Neural progenitor cell (in vitro differentiated cells): ENCODE results near the gene DHH. TPM values are rescaled to one million over a fixed set of nuclear protein-coding genes. Genes with fewer than 3 reads are reported as not detected.

ENCODE experiments used
- DNase-seq: peaks from one replicate; pipeline ENCODE4 v3.0.0-alpha.2; 2016; ENCODE audit warnings: low spot score
- H2AFZ ChIP-seq: fragments of 200-600 bp; sonication (generic); replicated peaks from 2 replicates; pipeline ENCODE4 v1.6.1; 2016; ENCODE audit warnings: antibody characterized with exemption
- H3F3A ChIP-seq: fragments of 200-600 bp; sonication (generic); 2 replicates; pipeline ENCODE4 v1.6.1; 2016; ENCODE audit warnings: antibody characterized with exemption, low read depth
- H3K27ac ChIP-seq: fragments of 200-600 bp; sonication (generic); 2 replicates; pipeline ENCODE4 v1.5.1; 2016; ENCODE audit warnings: mild to moderate bottlenecking
- H3K27me3 ChIP-seq: fragments of 200-600 bp; sonication (generic); 2 replicates; pipeline ENCODE4 v1.6.1; 2016; ENCODE audit warnings: mild to moderate bottlenecking, moderate library complexity
- H3K36me3 ChIP-seq: fragments of 200-600 bp; sonication (generic); 2 replicates; pipeline ENCODE4 v1.5.1; 2016
- H3K4me1 ChIP-seq: fragments of 200-600 bp; sonication (generic); 2 replicates; pipeline ENCODE4 v1.6.1; 2016; ENCODE audit warnings: mixed run types
- H3K4me2 ChIP-seq: fragments of 200-600 bp; sonication (generic); 2 replicates; pipeline ENCODE4 v1.6.1; 2016
- H3K4me3 ChIP-seq: fragments of 200-600 bp; sonication (generic); 2 replicates; pipeline ENCODE4 v1.5.1; 2016
- H3K79me2 ChIP-seq: fragments of 200-600 bp; sonication (generic); 2 replicates; pipeline ENCODE4 v1.6.1; 2016; ENCODE audit warnings: low read depth
- H3K9ac ChIP-seq: fragments of 200-600 bp; sonication (generic); 2 replicates; pipeline ENCODE4 v1.6.1; 2016
- H3K9me3 ChIP-seq: fragments of 200-600 bp; sonication (generic); 2 replicates; pipeline ENCODE4 v1.5.1; 2016; ENCODE audit warnings: low read depth
- H4K20me1 ChIP-seq: fragments of 200-600 bp; sonication (generic); 2 replicates; pipeline ENCODE4 v1.6.1; 2016; ENCODE audit warnings: low read depth
- H3K27ac Mint-ChIP-seq: 3 replicates; pipeline ENCODE4 v1.8.0; 2021; ENCODE audit warnings: mixed read lengths
- H3K27me3 Mint-ChIP-seq: 2 replicates; pipeline ENCODE4 v1.8.0; 2022; ENCODE audit warnings: low read depth, mild to moderate bottlenecking, inconsistent platforms, moderate library complexity, mixed read lengths; ENCODE audit not compliant: insufficient read depth
- H3K36me3 Mint-ChIP-seq: 3 replicates; pipeline ENCODE4 v1.8.0; 2021; ENCODE audit warnings: mixed read lengths
- H3K4me1 Mint-ChIP-seq: 3 replicates; pipeline ENCODE4 v1.8.0; 2021; ENCODE audit warnings: mixed read lengths
- H3K4me3 Mint-ChIP-seq: 3 replicates; pipeline ENCODE4 v1.8.0; 2021; ENCODE audit warnings: mild to moderate bottlenecking, moderate library complexity, mixed read lengths
- H3K9me3 Mint-ChIP-seq: 3 replicates; pipeline ENCODE4 v1.8.0; 2020; ENCODE audit warnings: mixed read lengths
- EZH2 ChIP-seq: fragments of 200-600 bp; sonication (generic); IDR thresholded peaks from 2 replicates; pipeline ENCODE4 v1.6.1; 2017; ENCODE audit warnings: antibody characterized with exemption, mild to moderate bottlenecking, moderate library complexity
- EZH2phosphoT487 ChIP-seq: fragments of 200-600 bp; sonication (generic); IDR thresholded peaks from 2 replicates; pipeline ENCODE4 v1.6.1; 2017; ENCODE audit warnings: antibody characterized with exemption
- total RNA-seq: library from RNA; depleted of rRNA; stranded (reverse); fragments of >200 nt; gene quantifications from 2 replicates; pipeline ENCODE4 v1.2.3, GENCODE V29; 2015; ENCODE audit warnings: low replicate concordance
- TF ChIP-seq, protein P1 (sequence below): fragments of 200-600 bp; sonication (generic); IDR thresholded peaks from 2 replicates; pipeline ENCODE4 v1.5.1; 2017; ENCODE audit warnings: antibody characterized with exemption, mild to moderate bottlenecking

Gene DHH
- total RNA-seq, 1 donor from 2014 or later, result not detected

DNA sequence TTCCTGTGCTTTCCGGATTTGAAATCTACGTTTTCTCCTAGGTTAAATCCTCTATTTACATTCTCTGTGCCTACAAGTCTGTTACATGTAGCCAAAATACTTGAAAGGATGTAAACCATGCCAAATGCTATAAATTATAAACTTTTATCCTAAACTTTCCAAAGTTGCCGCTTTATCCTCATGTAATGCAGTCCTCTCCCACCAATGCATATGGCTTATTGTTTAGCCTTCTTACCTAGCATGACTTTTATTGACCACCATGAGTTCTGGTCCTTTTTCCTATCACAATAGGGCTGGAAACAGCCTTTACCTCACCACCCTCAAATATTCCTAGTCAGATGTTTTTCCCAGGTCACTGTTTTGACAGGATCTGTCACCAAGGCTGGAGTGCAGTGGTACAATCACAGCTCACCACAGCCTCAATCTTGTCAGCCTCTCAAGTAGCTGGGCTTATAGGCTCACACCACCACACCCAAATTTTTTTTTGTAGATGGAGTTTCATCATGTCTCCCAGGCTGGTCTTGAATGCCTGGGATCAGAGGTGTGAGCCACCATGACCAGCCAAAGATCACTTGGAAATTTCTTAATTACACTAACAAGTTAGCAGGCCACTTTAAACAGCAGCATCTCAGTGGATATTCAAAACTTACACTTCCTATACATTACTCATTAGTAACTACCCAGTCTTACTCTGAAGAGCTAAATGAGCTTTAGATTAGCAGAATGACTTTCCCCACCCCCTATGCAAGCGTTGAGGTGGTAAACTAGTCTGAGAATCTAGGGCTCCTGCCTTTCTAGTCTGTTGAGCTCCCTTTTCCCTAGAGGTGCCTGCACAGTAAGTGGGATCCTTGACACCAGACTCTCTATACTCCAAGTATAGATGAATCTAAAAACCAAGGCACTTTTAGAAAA, 32.5 kb upstream of the DHH start:
- DNase-seq, result no peak
- H3K36me3 ChIP-seq, result peaks cover 7% of the 10 kb centered on the region
- Mint-ChIP-seq H3K36me3 (peaks cover 39% of the 10 kb centered on the region), H3K27me3 (peaks cover 4% of the 10 kb centered on the region), H3K4me3 (peak overlapping the region; percentile 64), H3K4me1 (peaks cover 33% of the 10 kb centered on the region), H3K27ac (no peak overlapping the region), H3K9me3 (no peaks in the 10 kb centered on the region)
- peak overlapping the region; percentile 41 for H3K27ac ChIP-seq
- H3K9me3 ChIP-seq, result no peaks in the 10 kb centered on the region
- H2AFZ ChIP-seq, result no peak overlapping the region
- H3K79me2 ChIP-seq, result peaks cover 33% of the 10 kb centered on the region
- TF ChIP-seq, protein P1, sequence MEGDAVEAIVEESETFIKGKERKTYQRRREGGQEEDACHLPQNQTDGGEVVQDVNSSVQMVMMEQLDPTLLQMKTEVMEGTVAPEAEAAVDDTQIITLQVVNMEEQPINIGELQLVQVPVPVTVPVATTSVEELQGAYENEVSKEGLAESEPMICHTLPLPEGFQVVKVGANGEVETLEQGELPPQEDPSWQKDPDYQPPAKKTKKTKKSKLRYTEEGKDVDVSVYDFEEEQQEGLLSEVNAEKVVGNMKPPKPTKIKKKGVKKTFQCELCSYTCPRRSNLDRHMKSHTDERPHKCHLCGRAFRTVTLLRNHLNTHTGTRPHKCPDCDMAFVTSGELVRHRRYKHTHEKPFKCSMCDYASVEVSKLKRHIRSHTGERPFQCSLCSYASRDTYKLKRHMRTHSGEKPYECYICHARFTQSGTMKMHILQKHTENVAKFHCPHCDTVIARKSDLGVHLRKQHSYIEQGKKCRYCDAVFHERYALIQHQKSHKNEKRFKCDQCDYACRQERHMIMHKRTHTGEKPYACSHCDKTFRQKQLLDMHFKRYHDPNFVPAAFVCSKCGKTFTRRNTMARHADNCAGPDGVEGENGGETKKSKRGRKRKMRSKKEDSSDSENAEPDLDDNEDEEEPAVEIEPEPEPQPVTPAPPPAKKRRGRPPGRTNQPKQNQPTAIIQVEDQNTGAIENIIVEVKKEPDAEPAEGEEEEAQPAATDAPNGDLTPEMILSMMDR, result no peak
- no peak for TF ChIP-seq EZH2
- no peak for TF ChIP-seq EZH2phosphoT487
- peaks cover 31% of the 10 kb centered on the region for H4K20me1 ChIP-seq
- no peaks in the 10 kb centered on the region for H3K27me3 ChIP-seq
- H3K9ac ChIP-seq, result no peak overlapping the region
- peaks cover 59% of the 10 kb centered on the region for H3F3A ChIP-seq
- peaks cover 12% of the 10 kb centered on the region for H3K4me1 ChIP-seq
- no peak overlapping the region for H3K4me3 ChIP-seq
- H3K4me2 ChIP-seq, result no peak overlapping the region

DNA sequence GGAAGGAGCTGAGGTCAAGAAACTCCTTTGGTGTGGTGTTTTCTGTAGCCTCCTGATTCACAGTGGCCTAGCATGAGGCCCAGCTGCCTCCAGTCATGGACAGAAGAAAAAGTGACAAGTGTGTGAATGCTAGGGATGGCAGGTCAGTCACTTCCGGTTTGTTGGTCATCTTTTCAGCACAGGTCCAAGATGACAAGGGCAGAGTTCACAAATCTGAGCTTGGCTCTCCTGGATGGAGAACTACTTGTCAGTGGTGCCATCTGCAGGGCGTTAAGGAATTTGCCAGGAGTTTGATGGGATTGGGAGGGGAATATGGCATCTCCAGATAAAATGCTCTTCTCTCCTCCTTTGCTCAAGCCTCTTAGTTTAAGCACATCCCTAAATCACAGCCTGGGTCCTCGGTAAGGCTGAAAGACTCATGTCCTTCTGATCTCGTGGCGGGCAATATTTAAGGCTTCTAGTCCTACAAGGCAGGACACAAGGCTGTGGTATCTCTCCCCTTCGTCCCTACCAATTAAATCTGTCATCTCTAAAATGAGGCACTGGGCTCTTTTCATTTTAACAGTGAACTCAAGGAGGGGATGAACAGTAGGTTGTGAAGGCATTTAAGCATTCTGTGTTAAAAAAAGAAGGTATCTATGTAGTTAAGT, 26.6 kb upstream of the DHH start:
- H3K4me1 Mint-ChIP-seq, result peaks cover 15% of the 10 kb centered on the region
- Histone ChIP-seq H3K27me3 (no peaks in the 10 kb centered on the region), H3K27ac (no peak overlapping the region), H3K9ac (no peak overlapping the region), H4K20me1 (no peaks in the 10 kb centered on the region), H3K4me1 (no peaks in the 10 kb centered on the region), H3K4me2 (no peak overlapping the region), H3F3A (peaks cover 10% of the 10 kb centered on the region), H3K4me3 (no peak overlapping the region), H3K36me3 (no peaks in the 10 kb centered on the region), H2AFZ (no peak overlapping the region), H3K79me2 (no peaks in the 10 kb centered on the region), H3K9me3 (no peaks in the 10 kb centered on the region)
- H3K4me3 Mint-ChIP-seq, result peak overlapping the region; percentile 7
- H3K27me3 Mint-ChIP-seq, result peaks cover 6% of the 10 kb centered on the region
- TF ChIP-seq EZH2phosphoT487, result no peak
- TF ChIP-seq, protein P1, result peak; percentile 65
- TF ChIP-seq EZH2, result no peak
- DNase-seq, result peak; percentile 71
- H3K9me3 Mint-ChIP-seq, result no peaks in the 10 kb centered on the region
- no peak overlapping the region for H3K27ac Mint-ChIP-seq
- H3K36me3 Mint-ChIP-seq, result peaks cover 1% of the 10 kb centered on the region

DNA sequence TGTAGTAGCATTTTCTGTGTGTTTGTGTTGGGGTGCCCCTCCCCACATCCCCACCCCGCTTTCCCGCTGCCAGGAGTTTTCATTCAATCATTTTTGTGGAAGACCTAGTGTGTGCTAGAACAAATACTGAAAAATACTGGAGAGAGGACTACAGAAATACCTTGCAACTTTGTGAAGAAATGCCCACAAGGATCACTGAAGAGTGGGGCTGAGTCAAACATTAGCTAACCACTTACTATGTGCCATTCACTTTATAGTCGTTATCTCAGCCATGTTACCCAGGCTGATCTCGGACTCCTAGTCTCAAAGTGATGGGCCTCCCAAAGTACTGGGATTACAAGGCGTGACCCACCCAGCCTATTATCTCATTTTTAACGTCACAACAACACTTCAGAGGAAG, 16.6 kb upstream of the DHH start:
- H3K4me3 Mint-ChIP-seq, result peak overlapping the region; percentile 97
- Histone ChIP-seq H3K4me1 (peaks cover 6% of the 10 kb centered on the region), H3F3A (peaks cover 5% of the 10 kb centered on the region), H3K79me2 (peaks cover 36% of the 10 kb centered on the region), H3K4me3 (peak overlapping the region; percentile 95), H3K9ac (no peak overlapping the region), H3K27me3 (no peaks in the 10 kb centered on the region), H4K20me1 (peaks cover 37% of the 10 kb centered on the region), H3K27ac (no peak overlapping the region), H3K36me3 (no peaks in the 10 kb centered on the region), H2AFZ (peak overlapping the region; percentile 54), H3K9me3 (no peaks in the 10 kb centered on the region), H3K4me2 (peak overlapping the region; percentile 69)
- DNase-seq, result no peak
- H3K36me3 Mint-ChIP-seq, result peaks cover 8% of the 10 kb centered on the region
- TF ChIP-seq, protein P1, result no peak
- no peak for TF ChIP-seq EZH2
- TF ChIP-seq EZH2phosphoT487, result no peak
- H3K27ac Mint-ChIP-seq, result peak overlapping the region; percentile 97
- H3K9me3 Mint-ChIP-seq, result no peaks in the 10 kb centered on the region
- H3K27me3 Mint-ChIP-seq, result peaks cover 11% of the 10 kb centered on the region
- H3K4me1 Mint-ChIP-seq, result peaks cover 31% of the 10 kb centered on the region
